Upper lobe of left lung (tissue), 6 donors: Measurements from ENCODE around the gene SND1. TPM values are rescaled to one million over a fixed set of nuclear protein-coding genes. Genes with fewer than 3 reads are reported as not detected.

Source experiments
- ATAC-seq, 2 donors: fragments of 200-7000 bp; cut with Tn5 transposase; one replicate each; pipeline ENCODE4 v1.9.1; 2022; ENCODE audit warnings: mild to moderate bottlenecking in 2 of 2, moderate library complexity in 2 of 2; ENCODE audit not compliant: low FRiP score in 2 of 2
- DNase-seq, 2 donors: peaks; one replicate each; pipeline ENCODE4 v3.0.0-alpha.2; 2019 to 2020
- H3K27ac ChIP-seq, 4 donors: fragments of 200-600 bp; sonication (generic); one replicate each; pipeline ENCODE4 v1.5.1; 2016 to 2019
- H3K27me3 ChIP-seq, 4 donors: fragments of 200-600 bp; sonication (generic); one replicate each; pipeline ENCODE4 v1.5.1; 2017 to 2019
- H3K36me3 ChIP-seq, 4 donors: fragments of 200-600 bp; sonication (generic); one replicate each; pipeline ENCODE4 v1.5.1; 2016 to 2019
- H3K4me1 ChIP-seq, 4 donors: fragments of 200-600 bp; sonication (generic); one replicate each; pipeline ENCODE4 v1.5.1; 2018 to 2019
- H3K4me3 ChIP-seq, 4 donors: fragments of 200-600 bp; sonication (generic); one replicate each; pipeline ENCODE4 v1.5.1; 2017 to 2019; ENCODE audit warnings: mild to moderate bottlenecking in 2 of 4, moderate library complexity in 1 of 4
- H3K9me3 ChIP-seq, 4 donors: fragments of 200-600 bp; sonication (generic); one replicate each; pipeline ENCODE4 v1.5.1; 2018 to 2019
- CTCF ChIP-seq, 6 experiments: fragments of 450-650 bp in 4 of 6; fragments of 200-600 bp in 2 of 6; sonication (generic) in 2 of 6; IDR thresholded peaks; one replicate each; pipeline ENCODE4 v1.5.1; 2016 to 2019; ENCODE audit warnings: antibody characterized with exemption in 6 of 6
- EP300 ChIP-seq, 4 donors: sonication (generic); formaldehyde crosslinking; IDR thresholded peaks; one replicate each; pipeline ENCODE4 v1.5.1; 2017; ENCODE audit warnings: antibody characterized with exemption in 4 of 4, control low read depth in 2 of 4
- POLR2A ChIP-seq, 4 donors: fragments of 450-650 bp; IDR thresholded peaks; one replicate each; pipeline ENCODE4 v1.5.1; 2016 to 2017; ENCODE audit warnings: antibody characterized with exemption in 4 of 4, mild to moderate bottlenecking in 2 of 4
- POLR2AphosphoS5 ChIP-seq, 2 donors: sonication (generic); formaldehyde crosslinking; IDR thresholded peaks; one replicate each; pipeline ENCODE4 v1.5.1; 2017; ENCODE audit warnings: antibody characterized with exemption in 2 of 2
- WGBS, 2 donors: methylation state at CpG; one replicate each; pipeline ENCODE4 v1.1.5; 2017 to 2018; 5-methylcytosine and 5-hydroxymethylcytosine counted together
- total RNA-seq, 6 donors: library from RNA; depleted of rRNA in 4 of 6; stranded (reverse); fragments of >200 nt in 4 of 6; gene quantifications; one replicate each; pipeline versions ENCODE4 v1.1.0 to v1.2.1, GENCODE V29; 2016 to 2021
- donor health status: DM: no; HTN: no; CAD: no; lungs with moderate emphysema.
- donor health status: DM: no; HTN: yes; CAD: no; lungs with severe emphysema.

The SND1 gene
- total RNA-seq, 6 donors from 2014 or later = 107 to 167 (median 121) TPM

GRCh38 chr7:127786184-127786583 lies 134.2 kb downstream of the SND1 start:
- Histone ChIP-seq H3K4me3 (no peak overlapping the region), H3K27me3 (no peaks in the 10 kb centered on the region), H3K4me1 (peaks cover 15 to 33% (median 18%) of the 10 kb centered on the region in 4 donors), H3K9me3 (no peaks in the 10 kb centered on the region), H3K36me3 (no peaks in the 10 kb centered on the region), H3K27ac (no peak overlapping the region)
- WGBS, 2 donors = 100% methylated on average over 1 of the region's 1 CpG
- no peak for TF ChIP-seq CTCF (IDR thresholded peaks at IDR 0.05)
- no peak for TF ChIP-seq POLR2AphosphoS5 (IDR thresholded peaks at IDR 0.05)
- TF ChIP-seq EP300 (IDR thresholded peaks at IDR 0.05) = no peak
- no peak for TF ChIP-seq POLR2A (IDR thresholded peaks at IDR 0.05)
- DNase-seq (no peak), ATAC-seq (no peak)

GRCh38 chr7:127789031-127789430 lies 137.0 kb downstream of the SND1 start:
- Histone ChIP-seq H3K27me3 (no peaks in the 10 kb centered on the region), H3K4me1 (peaks cover 14 to 25% (median 16%) of the 10 kb centered on the region in 4 donors), H3K9me3 (no peaks in the 10 kb centered on the region), H3K27ac (no peak overlapping the region), H3K4me3 (no peak overlapping the region), H3K36me3 (no peaks in the 10 kb centered on the region)
- DNase-seq = no peak
- TF ChIP-seq POLR2AphosphoS5 (IDR thresholded peaks at IDR 0.05) (no peak), EP300 (IDR thresholded peaks at IDR 0.05) (no peak), POLR2A (IDR thresholded peaks at IDR 0.05) (no peak), CTCF (IDR thresholded peaks at IDR 0.05) (no peak)
- no peak for ATAC-seq
- 94 to 95% methylated on average over 3 of the region's 3 CpGs for WGBS, 2 donors

- Histone ChIP-seq H3K4me3 (no peak overlapping the region), H3K27ac (no peak overlapping the region), H3K36me3 (no peaks in the 10 kb centered on the region), H3K4me1 (peaks cover 16 to 29% (median 19%) of the 10 kb centered on the region in 4 donors), H3K27me3 (no peaks in the 10 kb centered on the region), H3K9me3 (no peaks in the 10 kb centered on the region)
- 72 to 77% methylated on average over 6 of the region's 6 CpGs for WGBS, 2 donors
- TF ChIP-seq CTCF (IDR thresholded peaks at IDR 0.05) (no peak), EP300 (IDR thresholded peaks at IDR 0.05) (no peak), POLR2A (IDR thresholded peaks at IDR 0.05) (no peak), POLR2AphosphoS5 (IDR thresholded peaks at IDR 0.05) (no peak)
- no peak for DNase-seq
- no peak for ATAC-seq
Observed at GRCh38 chr7:127791446-127792189, 139.6 kb downstream of the SND1 start.

- WGBS, 2 donors = 79 to 80% methylated on average over 5 of the region's 5 CpGs
- TF ChIP-seq CTCF (IDR thresholded peaks at IDR 0.05) = peak; percentile 10 to 42 (median 32)
- no peak for TF ChIP-seq EP300 (IDR thresholded peaks at IDR 0.05)
- Histone ChIP-seq H3K27ac (no peak overlapping the region), H3K4me3 (no peak overlapping the region), H3K36me3 (no peaks in the 10 kb centered on the region), H3K9me3 (no peaks in the 10 kb centered on the region), H3K27me3 (no peaks in the 10 kb centered on the region), H3K4me1 (peaks cover 10 to 25% (median 18%) of the 10 kb centered on the region in 4 donors)
- ATAC-seq = peak; percentile 53 to 61
- peak in 1 of 2 donors; percentile 48 for DNase-seq
Observed at GRCh38 chr7:127792528-127793342, 140.7 kb downstream of the SND1 start.
